DOHH2 (cell line): ENCODE data around the gene PEX26.
"Not testable (repeated sequence)": the region's sequence is repeated elsewhere in the genome, so short reads cannot be mapped to it uniquely, and the experiment has no call there.

Experiments
- H3F3A ChIP-seq: fragments of 200-600 bp; sonication (generic), shearing (Covaris generic); 2 replicates; pipeline ENCODE4 v1.6.0; 2016; ENCODE audit warnings: antibody characterized with exemption, mild to moderate bottlenecking; ENCODE audit not compliant: control insufficient read depth, insufficient read depth
- H3K27ac ChIP-seq: fragments of 200-600 bp; sonication (generic); 2 replicates; pipeline ENCODE4 v1.5.1; 2014; ENCODE audit warnings: low read depth, mild to moderate bottlenecking, low read length, moderate library complexity
- H3K27me3 ChIP-seq: fragments of 200-600 bp; sonication (generic); 2 replicates; pipeline ENCODE4 v1.6.1; 2014; ENCODE audit warnings: mild to moderate bottlenecking, low read length, mixed read lengths; ENCODE audit not compliant: control insufficient read depth
- H3K36me3 ChIP-seq: fragments of 200-600 bp; sonication (generic); 2 replicates; pipeline ENCODE4 v1.6.1; 2014; ENCODE audit warnings: mild to moderate bottlenecking, low read length, moderate library complexity, mixed read lengths; ENCODE audit not compliant: control insufficient read depth
- H3K4me1 ChIP-seq: fragments of 200-600 bp; sonication (generic); 2 replicates; pipeline ENCODE4 v1.6.1; 2014; ENCODE audit warnings: mild to moderate bottlenecking, low read length, mixed read lengths; ENCODE audit not compliant: control insufficient read depth
- H3K4me2 ChIP-seq: fragments of 200-600 bp; sonication (generic); 2 replicates; pipeline ENCODE4 v1.6.0; 2014; ENCODE audit warnings: mild to moderate bottlenecking, low read length, moderate library complexity
- H3K4me3 ChIP-seq: fragments of 200-600 bp; sonication (generic); 2 replicates; pipeline ENCODE4 v1.5.1; 2014; ENCODE audit warnings: mild to moderate bottlenecking, low read length, mixed read lengths
- H3K79me2 ChIP-seq: fragments of 200-600 bp; sonication (generic); 2 replicates; pipeline ENCODE4 v1.6.1; 2014; ENCODE audit warnings: mild to moderate bottlenecking, low read length, mixed read lengths; ENCODE audit not compliant: control insufficient read depth
- H3K9me2 ChIP-seq: fragments of 200-600 bp; sonication (generic); replicated peaks from 2 replicates; pipeline ENCODE4 v1.6.1; 2014; ENCODE audit warnings: mild to moderate bottlenecking, low read length, mixed read lengths; ENCODE audit not compliant: control insufficient read depth
- H3K9me3 ChIP-seq: fragments of 200-600 bp; sonication (generic); 2 replicates; pipeline ENCODE4 v1.6.1; 2014; ENCODE audit warnings: antibody characterized with exemption, low read length, mixed read lengths; ENCODE audit not compliant: control insufficient read depth, insufficient read depth
- H4K20me1 ChIP-seq: fragments of 200-600 bp; sonication (generic); 2 replicates; pipeline ENCODE4 v1.6.0; 2014; ENCODE audit warnings: low read depth, mild to moderate bottlenecking, antibody characterized with exemption, low read length, moderate library complexity; ENCODE audit not compliant: control insufficient read depth, insufficient read depth
- EZH2phosphoT487 ChIP-seq: fragments of 200-600 bp; sonication (generic); IDR thresholded peaks from 2 replicates; pipeline ENCODE4 v1.6.1; 2017; ENCODE audit warnings: borderline replicate concordance, mild to moderate bottlenecking, antibody characterized with exemption, low read length, moderate library complexity, mixed read lengths
- TF ChIP-seq, protein P1 (sequence below): fragments of 200-600 bp; sonication (generic); IDR thresholded peaks from one replicate; pipeline ENCODE4 v1.5.1; 2014; ENCODE audit warnings: antibody characterized with exemption, mild to moderate bottlenecking, low read depth, low read length; ENCODE audit not compliant: poor library complexity, severe bottlenecking

The PEX26 gene

GRCh38 chr22:18071968-18072310, 5.9 kb upstream of the PEX26 start:
- peaks cover 8% of the 10 kb centered on the region for H3K79me2 ChIP-seq
- TF ChIP-seq, protein P1, sequence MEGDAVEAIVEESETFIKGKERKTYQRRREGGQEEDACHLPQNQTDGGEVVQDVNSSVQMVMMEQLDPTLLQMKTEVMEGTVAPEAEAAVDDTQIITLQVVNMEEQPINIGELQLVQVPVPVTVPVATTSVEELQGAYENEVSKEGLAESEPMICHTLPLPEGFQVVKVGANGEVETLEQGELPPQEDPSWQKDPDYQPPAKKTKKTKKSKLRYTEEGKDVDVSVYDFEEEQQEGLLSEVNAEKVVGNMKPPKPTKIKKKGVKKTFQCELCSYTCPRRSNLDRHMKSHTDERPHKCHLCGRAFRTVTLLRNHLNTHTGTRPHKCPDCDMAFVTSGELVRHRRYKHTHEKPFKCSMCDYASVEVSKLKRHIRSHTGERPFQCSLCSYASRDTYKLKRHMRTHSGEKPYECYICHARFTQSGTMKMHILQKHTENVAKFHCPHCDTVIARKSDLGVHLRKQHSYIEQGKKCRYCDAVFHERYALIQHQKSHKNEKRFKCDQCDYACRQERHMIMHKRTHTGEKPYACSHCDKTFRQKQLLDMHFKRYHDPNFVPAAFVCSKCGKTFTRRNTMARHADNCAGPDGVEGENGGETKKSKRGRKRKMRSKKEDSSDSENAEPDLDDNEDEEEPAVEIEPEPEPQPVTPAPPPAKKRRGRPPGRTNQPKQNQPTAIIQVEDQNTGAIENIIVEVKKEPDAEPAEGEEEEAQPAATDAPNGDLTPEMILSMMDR: peak; percentile 18
- TF ChIP-seq EZH2phosphoT487: no peak
- H3K4me3 ChIP-seq: peak overlapping the region; percentile 52
- H3F3A ChIP-seq: peaks cover 15% of the 10 kb centered on the region
- H3K9me3 ChIP-seq: no peaks in the 10 kb centered on the region
- H3K27me3 ChIP-seq: no peaks in the 10 kb centered on the region
- no peaks in the 10 kb centered on the region for H3K9me2 ChIP-seq
- 0 out of 2 replicates have a peak, but pooled peaks cover 4% of the 10 kb centered on the region for H3K36me3 ChIP-seq
- no peaks in the 10 kb centered on the region for H4K20me1 ChIP-seq
- H3K4me1 ChIP-seq: peaks cover 80% of the 10 kb centered on the region
- peak overlapping the region; percentile 67 for H3K4me2 ChIP-seq
- peak overlapping the region; percentile 24 for H3K27ac ChIP-seq

DNA sequence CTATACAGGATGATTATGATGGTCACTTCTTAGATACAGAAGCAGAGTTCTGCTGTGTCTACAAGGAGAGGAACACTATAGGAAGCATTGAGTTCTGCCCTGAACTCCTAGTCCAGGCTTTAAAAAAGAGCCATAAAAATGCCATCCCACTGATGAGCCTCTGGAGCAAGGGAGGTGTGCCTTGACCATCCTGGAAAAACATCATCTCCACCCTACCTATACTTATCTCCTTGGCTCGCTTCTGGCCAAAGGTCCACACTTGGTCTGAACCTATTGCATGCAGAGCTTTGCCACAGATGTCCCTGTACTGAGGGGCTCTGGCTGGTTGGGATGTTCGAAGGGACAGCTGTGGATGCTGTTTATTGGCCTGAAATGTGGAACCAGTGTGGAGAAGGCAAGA, 4.3 kb upstream of the PEX26 start:
- no peaks in the 10 kb centered on the region for H3K27me3 ChIP-seq
- peaks cover 65% of the 10 kb centered on the region for H3K4me1 ChIP-seq
- no peak overlapping the region for H3K4me3 ChIP-seq
- H4K20me1 ChIP-seq: no peaks in the 10 kb centered on the region
- peaks cover 10% of the 10 kb centered on the region for H3K36me3 ChIP-seq
- no peak overlapping the region for H3K27ac ChIP-seq
- no peak for TF ChIP-seq EZH2phosphoT487
- TF ChIP-seq, protein P1: no peak
- H3K9me2 ChIP-seq: no peaks in the 10 kb centered on the region
- no peak overlapping the region for H3K4me2 ChIP-seq
- peaks cover 21% of the 10 kb centered on the region for H3K79me2 ChIP-seq
- no peaks in the 10 kb centered on the region for H3K9me3 ChIP-seq
- peaks cover 11% of the 10 kb centered on the region for H3F3A ChIP-seq

GRCh38 chr22:18073927-18074326, 3.9 kb upstream of the PEX26 start:
- H3K27me3 ChIP-seq, H3K4me3 ChIP-seq, H3K27ac ChIP-seq, H3K9me2 ChIP-seq, H3K4me2 ChIP-seq, H3F3A ChIP-seq, H3K9me3 ChIP-seq, H4K20me1 ChIP-seq: not testable (repeated sequence)
- Histone ChIP-seq H3K36me3 (peaks cover 12% of the 10 kb centered on the region), H3K79me2 (peaks cover 26% of the 10 kb centered on the region), H3K4me1 (peaks cover 65% of the 10 kb centered on the region)

- Histone ChIP-seq H3K4me1 (peaks cover 59% of the 10 kb centered on the region), H4K20me1 (no peaks in the 10 kb centered on the region), H3K27me3 (no peaks in the 10 kb centered on the region)
Observed at GRCh38 chr22:18075101-18075719, 2.6 kb upstream of the PEX26 start.

More at GRCh38 chr22:18075101-18075719, 2.6 kb upstream of the PEX26 start:
- Histone ChIP-seq H3K9me3 (no peaks in the 10 kb centered on the region), H3K4me2 (peak overlapping the region; percentile 73), H3K9me2 (no peaks in the 10 kb centered on the region), H3K79me2 (peaks cover 38% of the 10 kb centered on the region), H3F3A (peaks cover 1% of the 10 kb centered on the region; the same call in 1 of the 2 replicates), H3K4me3 (no peak overlapping the region; the same call in 1 of the 2 replicates), H3K36me3 (peaks cover 21% of the 10 kb centered on the region), H3K27ac (peak overlapping the region; percentile 20)
- TF ChIP-seq, protein P1: no peak
- TF ChIP-seq EZH2phosphoT487: no peak
